ENCODE data around the gene STAM. TPM values are rescaled to one million over a fixed set of nuclear protein-coding genes. Genes with fewer than 3 reads are reported as not detected.

The STAM gene
- total RNA-seq, 2 donors from 2014 or later = 7.3 to 15.5 TPM

- TF ChIP-seq POLR2A (IDR thresholded peaks at IDR 0.05) (no peak), CTCF (IDR thresholded peaks at IDR 0.05) (no peak)
- H3K27me3 ChIP-seq = no peaks in the 10 kb centered on the region
- intact Hi-C loops (cut with DNase I) = no loop called here
- peaks cover 3% of the 10 kb centered on the region for H3K4me1 ChIP-seq
- WGBS, 2 donors = 91 to 92% methylated on average over 6 of the region's 6 CpGs
- ATAC-seq (no peak), DNase-seq (no peak)
- H3K36me3 ChIP-seq (replicated peaks in 1 of 2; ENCODE audit: insufficient read depth in 1 of 2, low read depth in 2 of 2) = no peaks in the 10 kb centered on the region
- no peak overlapping the region for H3K4me3 ChIP-seq
- H3K27ac ChIP-seq = no peak overlapping the region
- H3K9me3 ChIP-seq = no peaks in the 10 kb centered on the region
Measured at GRCh38 chr10:17729630-17730029, 85.7 kb downstream of the STAM start.

- TF ChIP-seq CTCF (IDR thresholded peaks at IDR 0.05) (no peak), POLR2A (IDR thresholded peaks at IDR 0.05) (no peak)
- Histone ChIP-seq H3K36me3 (replicated peaks in 1 of 2; ENCODE audit: insufficient read depth in 1 of 2, low read depth in 2 of 2) (no peaks in the 10 kb centered on the region), H3K27me3 (no peaks in the 10 kb centered on the region), H3K9me3 (no peaks in the 10 kb centered on the region), H3K4me3 (no peak overlapping the region), H3K4me1 (peaks cover 8% of the 10 kb centered on the region), H3K27ac (no peak overlapping the region)
- ATAC-seq (no peak), DNase-seq (no peak)
- 85 to 87% methylated on average over 7 to 8 of the region's 8 CpGs for WGBS, 2 donors
- intact Hi-C loops (cut with DNase I) = no loop called here
Measured at GRCh38 chr10:17730667-17731066, 86.7 kb downstream of the STAM start.

GRCh38 chr10:17731331-17732020 lies 87.5 kb downstream of the STAM start:
- TF ChIP-seq CTCF (IDR thresholded peaks at IDR 0.05) (no peak), POLR2A (IDR thresholded peaks at IDR 0.05) (no peak)
- ATAC-seq (no peak), DNase-seq (no peak)
- intact Hi-C loops (cut with DNase I) = no loop called here
- Histone ChIP-seq H3K4me1 (peaks cover 8% of the 10 kb centered on the region), H3K27ac (no peak overlapping the region), H3K4me3 (no peak overlapping the region), H3K9me3 (no peaks in the 10 kb centered on the region), H3K36me3 (replicated peaks in 1 of 2; ENCODE audit: insufficient read depth in 1 of 2, low read depth in 2 of 2) (no peaks in the 10 kb centered on the region), H3K27me3 (no peaks in the 10 kb centered on the region)
- 49 to 60% methylated on average over 4 of the region's 4 CpGs for WGBS, 2 donors

GRCh38 chr10:17733620-17734019 lies 89.7 kb downstream of the STAM start:
- WGBS, 2 donors = 89 to 94% methylated on average over 6 of the region's 6 CpGs

More at GRCh38 chr10:17733620-17734019, 89.7 kb downstream of the STAM start:
- Histone ChIP-seq H3K27ac (no peak overlapping the region), H3K4me3 (no peak overlapping the region), H3K36me3 (replicated peaks in 1 of 2; ENCODE audit: insufficient read depth in 1 of 2, low read depth in 2 of 2) (no peaks in the 10 kb centered on the region), H3K4me1 (peaks cover 17% of the 10 kb centered on the region), H3K27me3 (no peaks in the 10 kb centered on the region), H3K9me3 (no peaks in the 10 kb centered on the region)
- ATAC-seq (no peak), DNase-seq (no peak)
- intact Hi-C loops (cut with DNase I) = no loop called here
- TF ChIP-seq CTCF (IDR thresholded peaks at IDR 0.05) (no peak), POLR2A (IDR thresholded peaks at IDR 0.05) (no peak)
